Dermis blood vessel endothelial cell (primary cell): ENCODE results near the gene GPR150. TPM values are rescaled to one million over a fixed set of nuclear protein-coding genes. Genes with fewer than 3 reads are reported as not detected.
A peak's percentile ranks its signal among the peaks of the same experiment; 100 is the strongest.

ENCODE experiments used
- DNase-seq: peaks from one replicate; pipeline ENCODE4 v3.0.0; 2010
- total RNA-seq: library from RNA; depleted of rRNA; stranded (reverse); fragments of >200 nt; gene quantifications from 2 replicates; pipeline ENCODE4 v1.2.3, GENCODE V29; 2014

The GPR150 gene
- total RNA-seq, result 0.05 and 0.17 TPM in 2 replicates

GRCh38 chr5:95620030-95620869 is at the start of gene GPR150:
TSS of gene GPR150 (plus strand) at chr5:95620087. CDS start at chr5:95620276, 189 bp downstream.
- peak; percentile 69 for DNase-seq

GRCh38 chr5:95572016-95572415 is 47.9 kb upstream of the GPR150 start:
- DNase-seq, result no peak

DNA sequence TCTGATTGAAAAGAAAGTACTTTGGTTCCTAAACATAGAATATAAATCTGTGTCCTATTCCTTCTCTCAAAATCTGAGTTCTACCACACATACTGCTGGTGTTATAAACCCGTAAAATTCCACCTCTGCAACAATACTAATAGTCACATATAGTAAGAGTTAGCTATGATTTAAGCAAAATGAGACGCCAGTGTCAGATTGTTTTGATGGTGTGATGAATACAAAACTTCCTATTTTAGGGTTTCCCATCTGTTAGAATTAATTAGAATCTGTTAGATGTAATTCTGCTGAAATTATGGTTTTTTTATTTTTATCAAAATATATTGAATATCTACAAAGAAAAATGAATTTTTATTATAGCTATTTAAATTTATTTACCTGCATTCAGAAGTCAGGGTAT is 38.3 kb upstream of the GPR150 start:
- DNase-seq, result no peak

DNA sequence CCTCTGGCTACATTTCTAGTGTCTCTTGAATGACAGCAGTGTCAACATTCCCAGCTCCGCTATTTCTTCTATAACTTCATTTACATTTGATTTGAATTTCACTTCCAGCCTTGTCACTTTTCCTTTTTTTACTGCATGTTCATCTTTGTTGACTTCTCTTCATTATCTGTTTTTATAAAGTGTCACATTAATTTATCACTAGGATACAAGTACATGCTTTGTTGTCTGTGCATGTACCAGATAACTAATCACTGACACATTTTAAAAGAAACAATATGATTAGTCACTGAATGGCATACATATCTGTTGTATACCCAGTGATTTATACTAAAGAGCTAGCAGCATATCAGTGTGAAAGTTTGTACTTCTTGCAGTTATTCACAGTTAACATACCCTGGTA is 35.9 kb upstream of the GPR150 start:
- no peak for DNase-seq

- peak; percentile 2 for DNase-seq
Measured at GRCh38 chr5:95590880-95591279, 29.0 kb upstream of the GPR150 start.

DNA sequence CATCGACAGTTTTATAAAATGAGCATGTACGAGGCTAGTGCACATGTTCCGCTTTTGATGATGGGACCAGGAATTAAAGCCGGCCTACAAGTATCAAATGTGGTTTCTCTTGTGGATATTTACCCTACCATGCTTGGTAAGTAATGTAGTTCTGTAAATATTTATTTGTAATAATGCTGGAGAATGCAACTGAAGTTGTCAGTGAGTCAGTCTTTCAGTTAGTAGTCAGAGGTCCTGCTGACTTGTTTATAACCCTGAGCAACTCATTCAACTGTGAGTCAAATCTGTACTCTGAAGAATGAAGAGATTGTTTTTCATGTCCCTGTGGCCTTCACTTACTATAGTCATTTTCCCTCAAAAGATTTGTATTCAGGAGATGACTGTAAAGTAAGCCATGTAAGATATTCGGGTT is 28.4 kb upstream of the GPR150 start:
- DNase-seq, result peak; percentile 64

DNA sequence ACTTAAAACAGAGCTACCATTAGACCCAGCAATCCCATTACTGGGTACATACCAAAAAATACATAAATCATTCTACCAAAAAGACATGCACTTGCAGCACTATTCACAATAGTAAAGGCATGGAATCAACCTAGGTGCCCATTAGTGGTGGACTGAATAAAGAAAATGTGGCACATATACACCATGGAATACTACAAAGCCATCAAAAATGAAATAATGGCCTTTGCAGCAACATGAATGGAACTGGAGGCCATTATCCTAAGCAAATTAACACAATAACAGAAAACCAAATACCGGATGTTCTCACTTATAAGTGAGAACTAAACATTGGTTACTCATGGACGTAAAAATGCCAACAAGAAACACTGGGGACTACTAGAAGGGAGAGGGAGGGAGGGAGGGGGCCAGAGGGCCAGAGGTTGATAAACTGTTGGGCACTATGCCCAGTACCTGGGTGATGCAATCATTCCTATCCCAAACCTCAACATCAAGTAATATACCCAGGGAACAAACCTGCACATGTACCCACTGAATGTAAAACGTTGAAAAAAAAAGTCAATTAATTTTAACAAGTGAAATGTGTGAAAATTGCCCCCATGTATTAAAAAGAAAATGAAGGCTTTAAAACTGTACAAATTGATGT is 24.5 kb upstream of the GPR150 start:
- DNase-seq, result no peak

- no peak for DNase-seq
Measured at GRCh38 chr5:95599252-95599651, 20.6 kb upstream of the GPR150 start.

DNA sequence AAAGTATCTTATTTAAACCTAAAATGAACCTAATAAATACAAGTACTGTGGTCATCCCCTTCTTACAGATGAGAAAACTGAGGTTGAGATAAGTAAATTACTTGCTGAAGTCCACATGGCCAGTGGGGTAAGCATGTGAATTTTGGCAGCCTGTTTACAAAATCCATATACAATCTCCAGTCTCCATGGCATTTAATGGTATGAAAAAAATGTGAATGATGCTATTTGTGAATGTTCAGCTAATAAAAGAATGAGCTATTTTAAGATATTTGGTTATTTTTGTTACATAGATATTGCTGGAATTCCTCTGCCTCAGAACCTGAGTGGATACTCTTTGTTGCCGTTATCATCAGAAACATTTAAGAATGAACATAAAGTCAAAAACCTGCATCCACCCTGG is 19.3 kb upstream of the GPR150 start:
- DNase-seq, result no peak

DNA sequence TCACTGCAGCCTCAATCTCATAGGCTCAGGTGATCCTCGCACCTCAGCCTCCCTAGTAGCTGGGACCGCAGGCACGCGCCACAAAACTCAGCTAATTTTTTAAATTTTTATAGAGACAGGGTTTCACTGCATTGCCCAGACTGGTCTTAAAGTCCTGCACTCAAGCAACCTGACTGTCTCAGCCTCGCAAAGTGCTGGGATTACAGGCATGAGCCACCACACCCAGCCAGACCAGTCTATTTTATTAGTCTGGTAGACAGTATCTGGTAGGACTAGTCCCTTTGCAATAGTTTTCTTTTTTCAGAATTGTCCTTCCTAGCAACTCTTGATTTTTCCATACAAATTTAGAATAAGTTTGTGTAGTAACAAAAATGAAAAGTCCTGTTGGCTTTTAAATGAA is 14.1 kb upstream of the GPR150 start:
- no peak for DNase-seq

DNA sequence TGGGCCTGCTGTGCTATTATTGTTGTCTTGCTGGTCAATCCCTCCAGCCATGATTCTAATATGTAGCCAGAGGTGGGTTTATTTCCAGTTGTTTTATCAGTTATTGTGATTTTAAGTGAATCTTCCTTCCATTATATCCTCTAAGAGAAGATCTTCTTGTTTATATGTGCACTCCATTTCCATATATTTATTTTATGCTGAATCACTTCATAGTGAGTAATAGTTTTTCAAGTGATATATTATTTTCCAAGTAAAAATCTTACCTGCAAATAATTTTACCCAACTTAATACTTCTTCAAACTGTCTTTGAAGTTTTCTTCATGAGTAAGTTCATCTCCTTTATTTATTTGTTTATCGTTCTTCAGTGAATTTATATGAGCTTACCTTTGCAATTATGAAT is 13.5 kb upstream of the GPR150 start:
- DNase-seq, result no peak

DNA sequence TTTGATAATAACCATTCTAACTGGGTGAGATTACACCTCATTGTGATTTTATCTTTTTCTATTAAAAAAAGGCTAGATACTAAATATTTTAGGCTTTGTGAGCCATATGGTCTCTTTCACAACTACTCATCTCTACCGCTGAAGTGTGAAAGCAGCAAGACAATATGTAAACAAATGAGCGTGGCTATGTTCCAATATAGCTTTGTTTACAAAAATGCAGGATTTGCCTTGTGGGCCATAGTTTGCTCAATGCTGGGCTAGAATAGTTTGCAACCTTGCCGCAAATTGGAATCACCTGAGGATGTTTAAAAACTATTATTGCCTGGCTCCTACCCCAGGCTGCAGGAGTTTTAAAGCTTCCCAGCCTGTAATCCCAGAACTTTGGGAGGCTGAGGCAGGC is 10.2 kb upstream of the GPR150 start:
- no peak for DNase-seq

- DNase-seq, result no peak
Measured at GRCh38 chr5:95610546-95610945, 9.3 kb upstream of the GPR150 start.

- no peak for DNase-seq
Measured at GRCh38 chr5:95611396-95611795, 8.5 kb upstream of the GPR150 start.

DNA sequence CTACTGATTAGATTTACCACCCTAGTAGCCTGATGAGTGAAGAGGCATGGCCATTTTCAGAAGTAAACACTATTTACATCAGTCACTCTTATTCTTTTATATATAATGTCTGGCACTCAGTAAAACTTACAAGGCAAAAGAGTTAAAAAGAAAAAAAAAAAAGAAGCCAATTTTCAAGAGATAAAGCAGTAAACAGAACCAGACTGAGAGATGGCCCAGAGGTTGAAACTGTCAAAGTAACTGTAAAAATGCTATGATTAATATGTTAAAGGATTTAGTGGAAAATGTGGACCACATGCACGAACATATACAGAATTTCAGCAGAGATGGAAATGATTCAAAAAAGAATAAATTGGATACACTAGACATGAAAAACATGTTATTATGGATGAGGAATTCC is 6.4 kb upstream of the GPR150 start:
- DNase-seq, result no peak

DNA sequence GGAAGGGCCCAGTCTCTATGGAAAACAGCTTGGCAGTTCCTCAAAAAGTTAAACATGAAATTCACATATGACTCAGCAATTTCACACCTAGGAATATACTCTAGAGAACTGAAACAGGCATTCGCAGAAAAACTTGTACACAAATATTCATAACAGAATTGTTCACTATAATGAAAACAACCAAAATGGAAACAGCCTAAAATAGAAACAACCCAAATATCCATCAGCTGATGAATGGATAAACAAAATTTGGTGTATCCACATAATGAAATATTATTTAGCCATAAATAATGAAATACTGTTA is 4.8 kb upstream of the GPR150 start:
- DNase-seq, result no peak

- DNase-seq, result peak; percentile 26
Measured at GRCh38 chr5:95617057-95617456, 2.8 kb upstream of the GPR150 start.

- peak; percentile 66 for DNase-seq
Measured at GRCh38 chr5:95619096-95619495, 791 bp upstream of the GPR150 start.

GRCh38 chr5:95619514-95620029 is 315 bp upstream of the GPR150 start:
- DNase-seq, result peak; percentile 13

- peak; percentile 50 for DNase-seq
Measured at GRCh38 chr5:95620870-95621838, 1.3 kb downstream of the GPR150 start.

GRCh38 chr5:95621839-95622629 is 2.1 kb downstream of the GPR150 start:
- no peak for DNase-seq

- no peak for DNase-seq
Measured at GRCh38 chr5:95623706-95624105, 3.8 kb downstream of the GPR150 start.
